Stimulated activated CD8-positive, alpha-beta memory T cell treated with anti-CD3 and anti-CD28 coated beads, Interleukin-15, amount 100 ng/mL, for 4 hours (primary cell): ENCODE results near the gene DOCK8.
"Not testable (repeated sequence)": the region's sequence is repeated elsewhere in the genome, so short reads cannot be mapped to it uniquely, and the experiment has no call there.

ENCODE experiments used
- DNase-seq, 2 donors: peaks; one replicate each; pipeline ENCODE4 v3.0.0-alpha.2; 2020; ENCODE audit warnings: low read depth in 2 of 2

DOCK8 gene

DNA sequence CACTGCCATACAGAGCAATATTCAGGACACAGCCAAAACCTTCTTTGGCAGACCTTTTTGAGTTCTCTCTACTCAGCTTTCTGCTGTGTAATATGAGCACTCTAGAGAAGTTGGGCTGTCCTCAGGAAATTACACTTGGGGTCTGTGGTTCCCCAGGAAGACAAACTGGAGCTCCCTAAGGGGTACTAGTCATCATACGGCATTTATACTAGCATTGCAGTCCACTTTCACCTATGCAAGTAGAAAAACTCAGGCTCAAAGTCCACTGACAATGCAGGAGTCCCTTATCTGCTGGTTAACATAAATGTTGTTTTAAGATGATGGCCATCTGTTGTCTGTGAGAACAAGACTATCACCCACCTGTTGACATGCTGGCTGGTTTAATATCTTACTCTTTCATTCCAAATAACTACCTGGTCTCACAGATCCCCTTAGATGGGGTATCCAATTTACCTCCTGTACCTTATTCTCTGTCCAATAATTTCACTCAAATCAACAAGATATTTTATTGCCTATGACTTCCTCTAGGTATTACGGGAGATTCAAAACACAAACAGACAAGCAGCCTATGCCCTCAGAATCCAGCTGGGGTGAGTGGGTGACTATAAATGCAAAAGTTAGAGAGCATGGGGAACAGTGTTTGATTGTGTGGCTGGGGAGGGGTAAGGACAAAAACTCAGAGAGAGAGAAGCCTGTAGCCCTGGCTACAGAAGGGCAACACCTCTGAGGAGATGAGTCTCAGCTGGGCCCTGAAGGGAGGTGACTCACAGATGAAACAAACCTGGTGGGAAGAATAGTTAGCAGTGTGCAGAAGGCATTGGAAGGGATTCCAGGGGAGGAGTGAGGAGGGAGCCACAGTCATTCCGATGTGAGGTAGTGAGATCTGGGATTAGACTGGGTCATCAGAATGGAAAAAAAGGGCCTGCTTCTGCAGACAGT, 10.2 kb downstream of the DOCK8 start:
- no peak for DNase-seq

DNA sequence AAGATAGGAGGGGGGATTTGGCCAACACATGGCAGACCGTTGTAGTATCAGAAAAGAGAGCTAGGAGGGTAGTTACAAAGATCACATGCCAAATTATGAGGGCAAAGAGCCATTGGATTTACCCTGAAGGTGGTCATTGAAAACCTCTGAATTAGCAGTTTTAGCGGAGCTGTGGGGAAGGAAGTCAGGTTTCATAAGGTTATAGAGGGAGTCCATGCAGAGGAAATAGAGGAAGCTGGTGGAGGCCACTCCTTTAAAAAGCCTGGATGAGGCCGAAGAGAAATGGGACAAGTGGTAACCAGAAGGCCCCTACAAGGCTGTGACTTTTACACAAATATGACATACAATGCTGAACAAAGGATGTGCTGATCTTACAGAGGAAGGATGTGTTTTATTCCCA, 13.2 kb downstream of the DOCK8 start:
- no peak for DNase-seq

DNA sequence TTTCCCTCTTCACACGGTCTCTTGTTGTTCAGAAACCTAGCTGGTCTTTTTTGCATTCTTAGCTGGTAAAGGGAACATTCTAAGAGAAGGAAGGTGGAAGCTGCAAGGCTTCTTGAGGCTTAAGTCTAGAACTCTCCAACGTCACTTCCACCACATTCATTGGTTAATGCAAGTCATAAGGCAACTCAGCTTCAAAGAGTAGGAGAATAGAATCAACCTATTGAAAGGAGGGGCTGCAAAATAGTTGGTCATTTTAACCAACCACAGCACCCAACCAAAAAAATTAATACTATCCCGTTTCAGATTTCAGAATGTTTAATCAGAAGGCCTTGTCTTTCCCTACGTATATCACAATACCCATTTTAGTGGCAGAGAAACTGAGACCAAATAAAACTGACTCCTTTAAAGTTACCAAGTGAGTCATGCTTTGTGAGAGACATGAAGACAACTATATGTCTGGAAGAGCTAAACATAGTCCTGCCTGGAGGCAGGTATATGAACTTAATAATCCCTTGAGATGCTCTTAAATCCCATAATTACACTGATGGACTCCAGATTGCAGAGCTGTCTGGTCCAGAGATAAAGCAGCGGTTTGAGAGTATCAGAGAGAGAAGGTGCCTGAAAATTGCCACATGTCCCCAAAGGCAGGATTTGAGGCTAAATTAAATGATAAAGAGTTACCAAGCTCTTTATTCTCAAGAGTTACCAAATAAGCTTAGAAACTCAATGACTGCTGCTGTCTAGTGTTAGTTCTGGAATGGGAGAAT, 14.4 kb downstream of the DOCK8 start:
- no peak for DNase-seq

DNA sequence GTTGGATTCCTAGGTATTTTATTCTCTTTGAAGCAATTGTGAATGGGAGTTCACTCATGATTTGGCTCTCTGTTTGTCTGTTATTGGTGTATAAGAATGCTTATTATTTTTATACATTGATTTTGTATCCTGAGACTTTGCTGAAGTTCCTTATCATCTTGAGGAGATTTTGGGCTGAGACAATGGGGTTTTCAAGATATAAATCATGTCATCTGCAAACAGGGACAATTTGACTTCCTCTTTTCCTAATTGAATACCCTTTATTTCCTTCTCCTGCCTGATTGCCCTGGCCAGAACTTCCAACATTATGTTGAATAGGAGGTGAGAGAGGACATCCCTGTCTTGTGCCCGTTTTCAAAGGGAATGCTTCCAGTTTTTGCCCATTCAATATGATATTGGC, 17.0 kb downstream of the DOCK8 start:
- DNase-seq: not testable (repeated sequence)

DNA sequence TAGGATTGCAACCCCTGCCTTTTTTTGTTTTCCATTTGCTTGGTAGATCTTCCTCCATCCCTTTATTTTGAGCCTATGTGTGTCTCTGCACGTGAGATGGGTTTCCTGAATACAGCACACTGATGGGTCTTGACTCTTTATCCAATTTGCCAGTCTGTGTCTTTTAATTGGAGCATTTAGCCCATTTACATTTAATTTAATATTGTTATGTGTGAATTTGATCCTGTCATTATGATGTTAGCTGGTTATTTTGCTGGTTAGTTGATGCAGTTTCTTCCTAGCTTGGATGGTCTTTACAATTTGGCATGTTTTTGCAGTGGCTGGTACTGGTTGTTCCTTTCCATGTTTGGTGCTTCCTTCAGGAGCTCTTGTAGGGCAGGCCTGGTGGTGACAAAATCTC, 19.0 kb downstream of the DOCK8 start:
- not testable (repeated sequence) for DNase-seq

DNA sequence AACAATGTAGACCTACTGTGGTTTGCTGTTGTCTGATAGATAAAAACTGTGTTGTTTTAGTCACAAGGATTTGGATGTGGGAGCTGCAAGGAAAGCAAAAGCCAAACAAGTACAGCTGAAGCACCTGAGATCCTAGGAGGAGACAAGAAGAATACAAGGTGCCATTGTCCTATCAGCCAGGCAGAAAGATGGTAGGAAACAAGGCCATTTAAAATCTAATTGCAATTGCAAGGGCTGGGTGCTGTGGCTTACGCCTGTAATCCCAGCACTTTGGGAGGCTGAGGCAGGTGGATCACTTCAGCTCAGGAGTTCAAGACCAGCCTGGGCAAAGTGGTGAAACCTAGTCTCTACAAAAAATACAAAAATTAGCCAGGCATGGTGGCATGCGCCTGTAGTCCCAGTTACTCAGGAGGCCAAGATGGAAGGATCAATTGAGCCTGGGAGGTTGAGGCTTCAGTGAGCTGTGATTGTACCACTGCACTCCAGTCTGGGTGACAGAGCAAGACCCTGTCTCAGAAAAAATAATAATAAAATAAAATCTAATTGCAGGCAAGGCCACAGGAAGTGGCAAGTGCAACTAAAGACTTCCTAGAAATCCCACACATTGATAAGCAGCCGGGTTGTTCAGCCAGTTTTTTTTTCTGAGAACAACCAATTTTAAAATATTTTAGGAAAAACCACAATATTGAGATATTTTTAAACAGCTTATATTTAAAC, 22.6 kb downstream of the DOCK8 start:
- no peak for DNase-seq

DNA sequence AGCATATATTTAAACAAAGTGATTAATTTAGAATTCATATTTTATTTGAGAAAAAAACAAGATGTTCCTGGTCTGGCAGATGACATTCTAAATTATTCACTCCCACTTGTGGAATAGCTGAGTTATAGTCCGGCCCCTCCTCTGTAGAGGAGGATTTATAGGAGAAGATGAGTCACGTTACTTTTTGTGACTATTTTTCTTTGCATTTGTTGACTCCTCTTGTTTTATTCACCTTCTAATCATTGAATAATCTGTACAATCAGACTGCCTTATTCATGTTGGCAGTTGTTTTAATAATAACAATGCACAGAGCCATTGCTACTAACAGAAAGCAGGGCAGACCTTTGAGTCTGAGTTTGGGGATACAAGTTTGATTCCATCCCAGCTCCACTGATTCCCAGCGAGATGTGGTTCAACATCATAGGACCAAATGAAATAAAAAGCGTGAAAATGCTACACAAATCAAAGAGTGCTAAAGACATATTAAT, 23.2 kb downstream of the DOCK8 start:
- DNase-seq: no peak

DNA sequence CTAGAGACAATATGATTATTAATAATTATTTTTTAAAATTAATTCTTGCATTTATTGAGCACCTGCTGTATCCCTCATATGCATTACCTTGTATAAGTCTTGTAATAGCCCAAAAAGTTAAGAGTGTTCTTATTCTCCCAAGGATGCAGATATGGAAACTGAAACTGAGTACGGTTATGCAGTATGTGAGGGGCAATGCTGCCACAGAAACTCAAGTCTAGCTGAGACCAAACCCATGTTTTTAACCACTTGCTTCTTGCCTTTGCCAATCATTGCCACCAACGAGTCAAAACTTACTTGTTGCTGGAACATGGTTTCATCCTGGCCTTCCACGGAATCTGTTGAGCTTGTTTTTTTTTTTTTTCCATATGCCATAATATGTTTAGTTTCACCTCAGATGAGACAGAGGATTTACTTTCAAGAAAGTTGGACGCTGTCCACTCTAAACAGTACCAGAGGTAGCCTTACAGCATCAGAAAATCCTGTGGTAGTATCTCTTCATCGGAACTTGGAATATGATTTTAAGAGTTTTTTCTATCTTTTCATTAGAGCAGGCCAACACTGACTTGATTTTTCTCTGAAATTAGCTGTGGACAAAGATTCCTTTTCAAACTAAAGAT, 27.9 kb downstream of the DOCK8 start:
- no peak for DNase-seq

DNA sequence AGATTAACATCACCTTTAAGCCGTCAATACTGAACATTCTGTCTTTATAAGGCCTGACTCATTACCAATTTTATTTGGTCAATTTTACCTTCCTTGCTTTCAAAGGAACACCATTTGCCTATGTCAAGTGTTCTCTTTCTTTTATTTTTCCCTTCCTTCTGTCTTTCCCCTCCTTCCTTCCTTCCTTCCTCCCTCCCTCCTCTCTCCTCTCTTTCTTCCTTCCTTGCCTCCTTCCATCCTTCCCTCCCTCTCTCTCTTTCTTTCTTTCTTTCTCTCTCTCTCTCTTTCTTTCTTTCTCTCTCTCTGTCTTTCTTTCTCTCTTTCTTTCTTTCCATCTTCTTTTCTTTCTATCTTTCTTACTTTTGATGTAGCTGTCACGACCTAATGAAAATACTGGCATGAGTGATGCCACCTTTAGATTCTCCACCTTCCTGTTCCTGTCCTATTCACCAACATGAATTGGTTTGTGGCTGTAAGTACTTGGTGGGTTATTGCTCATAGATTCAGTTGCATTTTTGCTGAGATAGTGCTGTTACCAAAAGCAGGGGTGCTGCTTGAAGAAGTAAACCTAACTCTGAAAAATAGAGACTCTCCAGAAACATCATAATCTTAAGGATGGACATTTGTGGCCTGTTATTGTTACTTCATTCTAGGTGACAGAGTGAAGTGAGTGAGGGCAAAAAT, 33.8 kb downstream of the DOCK8 start:
- no peak for DNase-seq

DNA sequence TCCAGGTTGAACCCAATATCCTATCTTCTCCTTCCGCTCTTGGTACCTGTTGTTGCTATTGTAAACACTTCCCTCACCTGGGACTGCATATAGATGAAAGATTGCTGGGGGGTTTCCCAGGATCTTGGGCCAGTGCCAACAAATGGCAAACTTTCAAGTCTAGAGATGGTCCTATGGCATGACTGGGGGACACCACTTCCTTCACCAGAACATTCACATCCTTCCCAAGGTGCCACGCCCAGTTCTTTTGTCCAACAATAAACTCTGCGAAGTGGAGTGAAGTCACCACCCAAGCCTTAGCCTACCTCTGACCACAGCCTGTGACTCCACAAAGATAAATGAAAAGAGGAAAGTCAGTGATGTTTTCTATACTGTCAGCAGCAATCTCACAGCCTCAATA, 34.4 kb downstream of the DOCK8 start:
- no peak for DNase-seq

DNA sequence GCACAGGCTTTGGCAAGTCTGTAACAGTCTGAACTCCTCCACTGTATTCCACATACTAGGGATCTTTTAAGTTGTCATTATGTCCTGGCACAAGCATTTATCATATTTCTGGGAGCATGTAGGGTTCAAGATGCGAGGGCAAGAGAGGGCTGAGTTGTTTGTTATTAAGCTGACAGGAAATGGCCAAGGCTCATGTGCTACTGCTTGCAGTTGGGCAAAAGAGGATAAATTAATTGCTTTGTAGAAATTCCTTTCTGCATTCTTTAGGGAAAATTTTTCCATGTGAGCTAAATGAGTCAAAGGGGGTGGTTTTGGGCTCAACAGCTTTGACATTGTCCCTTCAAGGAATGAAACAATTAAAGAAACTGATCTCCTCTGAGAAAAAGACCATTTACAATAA, 35.4 kb downstream of the DOCK8 start:
- DNase-seq: no peak

DNA sequence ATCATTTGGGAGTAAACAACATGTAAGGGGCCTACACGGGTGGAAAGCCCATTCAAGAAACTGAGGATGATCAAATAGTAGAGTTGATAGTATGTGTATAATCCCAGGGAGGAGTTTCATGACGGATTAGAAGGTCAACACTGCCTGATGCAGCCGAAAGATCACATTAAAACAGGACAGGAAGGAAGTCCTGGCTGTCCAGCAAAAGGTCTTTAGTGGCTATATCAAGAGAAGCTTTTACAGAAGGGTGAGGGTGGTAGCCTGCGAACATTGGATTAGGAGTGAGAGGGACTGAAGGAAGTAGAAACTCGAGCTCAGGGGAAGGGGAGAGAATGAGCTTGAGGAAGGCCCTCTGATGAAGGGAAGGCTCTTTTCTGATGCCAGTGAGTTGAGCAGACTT, 36.0 kb downstream of the DOCK8 start:
- DNase-seq: no peak

DNA sequence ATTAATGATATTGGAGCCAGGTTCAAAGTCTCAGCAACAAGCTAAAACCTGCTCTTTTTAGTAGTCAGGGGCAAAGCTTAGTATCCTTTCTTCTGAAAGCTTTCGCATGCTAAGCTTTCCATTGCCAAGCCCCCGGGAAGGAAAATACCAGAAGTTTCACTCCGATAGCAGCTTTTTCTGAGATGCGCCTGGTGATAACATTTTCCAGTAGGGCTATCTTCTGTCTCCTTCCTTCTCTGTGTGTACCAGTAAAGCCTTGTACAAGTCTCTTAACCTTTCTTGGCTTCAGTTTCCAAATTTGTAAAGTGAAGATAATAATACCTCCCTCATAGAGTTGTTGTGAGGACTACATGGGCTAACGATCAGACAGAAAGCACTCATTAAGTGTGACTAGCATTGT, 36.7 kb downstream of the DOCK8 start:
- DNase-seq: no peak

DNA sequence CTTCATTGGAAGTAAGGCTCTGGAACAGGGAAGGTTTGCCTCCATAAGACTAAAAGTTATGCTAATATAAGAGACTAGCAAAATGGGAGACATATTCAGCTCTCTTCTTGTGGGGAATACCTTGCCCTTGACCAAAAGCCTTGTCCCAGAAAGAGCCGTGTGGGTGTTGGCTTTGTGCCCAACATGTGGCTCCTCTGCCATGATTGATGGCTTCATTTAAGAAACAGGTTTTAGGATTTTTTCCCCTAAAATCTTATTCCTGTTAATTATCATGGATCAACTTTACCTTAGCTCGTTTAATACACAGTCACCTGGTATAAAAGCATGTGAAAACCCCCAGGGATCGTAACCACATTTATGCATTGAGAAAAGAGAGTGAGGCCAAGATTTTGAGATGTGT, 38.9 kb downstream of the DOCK8 start:
- no peak for DNase-seq

DNA sequence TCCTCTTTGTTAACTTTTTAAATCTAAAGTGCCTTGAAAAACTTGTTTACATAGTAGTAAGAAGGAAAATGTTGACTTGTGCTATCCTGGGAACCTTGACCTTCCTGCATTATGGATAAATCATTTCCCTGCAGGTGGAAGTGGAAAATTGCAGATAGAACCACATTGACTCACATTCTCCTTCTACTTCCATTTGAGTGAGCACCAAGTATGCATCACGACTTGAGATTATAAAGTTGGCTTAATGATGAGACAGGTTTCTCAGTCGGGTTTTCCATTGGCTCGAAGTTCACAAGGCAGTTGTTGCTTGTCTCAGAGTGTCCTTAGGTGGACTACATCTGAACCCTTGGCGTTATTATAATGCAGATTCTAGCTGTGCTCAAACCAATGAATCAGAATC, 39.9 kb downstream of the DOCK8 start:
- no peak for DNase-seq

DNA sequence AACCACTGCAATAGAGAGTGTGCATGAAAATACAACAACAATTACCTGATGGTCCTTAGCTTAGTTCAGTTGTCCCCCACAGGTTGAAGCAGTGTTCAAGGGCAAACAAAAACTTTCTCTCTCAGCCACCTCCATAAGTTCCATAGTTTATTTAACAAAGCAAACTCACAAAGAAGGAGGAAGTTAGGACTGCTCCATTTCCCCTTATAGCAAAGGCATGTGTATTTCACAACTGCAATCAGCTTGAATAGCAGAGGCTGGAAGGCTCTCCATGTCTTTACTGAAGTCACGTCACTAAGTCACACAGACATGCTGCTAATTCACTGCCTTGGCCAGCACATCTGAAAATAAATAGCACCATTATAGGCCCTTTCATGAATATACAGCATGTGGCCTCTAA, 43.3 kb downstream of the DOCK8 start:
- DNase-seq: no peak

DNA sequence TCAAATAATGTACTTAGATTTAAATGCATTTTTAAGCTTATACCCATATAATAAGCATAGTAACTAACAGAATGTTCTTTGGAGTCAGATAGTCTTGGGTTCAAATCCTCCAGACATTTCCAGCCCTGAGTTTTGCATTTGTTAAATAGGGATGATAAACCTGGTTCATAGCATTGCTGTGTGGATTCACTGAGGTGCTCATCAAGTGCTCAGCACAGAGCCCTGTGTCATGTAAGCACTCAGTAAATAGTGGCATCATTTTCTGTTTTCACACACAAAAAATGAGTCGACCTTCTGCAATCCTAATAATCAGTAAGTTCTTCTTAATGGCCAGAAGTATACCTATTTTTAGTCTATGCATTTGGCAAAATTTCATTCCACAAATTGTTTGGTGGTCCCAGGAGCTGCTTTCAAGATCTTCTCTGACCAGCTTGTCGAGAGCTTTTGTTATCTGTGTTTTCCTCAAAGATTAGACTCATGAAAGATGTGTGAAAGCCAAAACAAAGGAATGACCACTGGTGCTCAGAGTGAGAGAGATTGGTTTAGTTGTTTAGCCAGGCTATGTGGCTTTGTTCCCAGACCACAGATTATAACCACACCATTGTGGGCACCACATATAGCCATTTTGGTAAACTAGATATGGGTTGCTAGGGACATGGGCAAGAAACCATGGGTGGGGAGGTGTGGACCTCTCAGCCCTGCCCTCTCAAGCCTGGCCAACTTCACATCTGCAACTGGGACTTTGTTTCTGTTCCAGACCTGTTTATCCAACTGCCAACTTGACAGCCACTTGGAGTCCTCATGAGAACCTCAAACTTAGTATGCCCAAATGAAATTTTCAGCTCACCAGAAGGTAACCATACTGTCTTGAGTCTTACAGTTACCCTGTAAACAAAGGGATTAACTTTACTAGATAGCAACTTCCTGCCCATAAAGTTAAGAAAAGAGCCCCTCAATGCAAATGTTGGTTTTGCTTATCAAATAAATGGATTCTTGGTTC, 45.0 kb downstream of the DOCK8 start:
- no peak for DNase-seq

DNA sequence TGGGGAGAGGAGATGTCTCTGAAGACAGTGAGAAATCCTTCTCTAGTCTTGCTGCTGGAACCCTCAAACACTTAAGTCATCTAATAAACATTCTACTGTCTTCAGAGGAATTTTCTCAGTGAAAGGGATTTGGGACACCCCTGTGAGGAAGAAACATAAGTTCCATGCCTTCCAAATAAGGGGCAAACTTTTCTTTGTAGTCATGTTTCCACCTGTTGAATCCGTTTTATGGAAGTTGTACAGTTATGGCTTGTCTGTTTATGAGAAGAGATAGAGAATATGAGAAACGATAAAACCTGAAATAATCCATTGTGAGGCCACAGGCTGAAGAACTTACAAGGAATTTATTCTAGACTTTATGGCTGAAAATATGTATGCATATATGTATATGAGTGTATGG, 49.6 kb downstream of the DOCK8 start:
- DNase-seq: no peak

DNA sequence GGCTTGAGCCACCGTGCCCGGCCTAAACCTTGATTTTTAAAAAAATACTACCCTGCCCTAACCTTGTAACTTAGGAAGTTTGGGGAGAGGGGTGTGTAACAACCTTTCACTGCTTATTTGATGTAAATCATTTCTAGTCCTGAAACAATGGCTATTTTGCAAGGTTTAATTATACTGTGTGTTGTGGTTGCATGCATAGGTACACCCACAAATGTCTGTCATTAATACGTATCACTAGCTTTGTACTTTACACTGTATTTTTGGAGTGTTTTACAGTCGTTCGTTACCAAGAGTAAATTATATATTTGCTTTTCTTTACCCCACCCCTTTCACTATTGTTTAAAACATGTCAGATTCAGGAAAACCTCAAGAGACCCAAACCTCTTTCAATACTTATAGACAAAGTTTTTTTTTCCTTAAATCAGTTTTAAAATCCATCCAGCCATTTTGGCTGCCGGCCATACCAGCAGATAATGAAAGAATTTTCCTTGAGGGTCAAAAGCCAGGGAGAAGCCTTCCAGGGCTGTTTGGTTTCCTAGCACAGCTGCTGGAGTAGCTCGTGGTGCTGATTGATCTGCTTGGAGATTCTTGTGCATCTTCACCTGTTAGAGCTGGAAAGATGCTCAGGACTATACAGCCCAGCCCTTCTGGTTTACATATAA, 50.7 kb downstream of the DOCK8 start:
- DNase-seq: no peak
